CD14-positive monocyte (primary cell): ENCODE results near the gene TMTC2. TPM values are rescaled to one million over a fixed set of nuclear protein-coding genes. Genes with fewer than 3 reads are reported as not detected.
A peak's percentile ranks its signal among the peaks of the same experiment; 100 is the strongest.

ENCODE experiments used
- DNase-seq, 3 donors: peaks; one replicate each; pipeline ENCODE4 v3.0.0-alpha.2; 2011 to 2022
- H2AFZ ChIP-seq: 2 replicates; pipeline ENCODE4 v1.6.0; 2012; ENCODE audit warnings: mild to moderate bottlenecking, low read depth, low read length, inconsistent platforms; ENCODE audit not compliant: insufficient read depth, poor library complexity, severe bottlenecking
- H3K27ac ChIP-seq, 2 donors: 1 replicate in 1 of 2; 2 replicates in 1 of 2; pipeline ENCODE4 v1.5.1; 2012 to 2013; ENCODE audit warnings: low read length in 2 of 2, control low read depth in 1 of 2, inconsistent platforms in 1 of 2, low read depth in 1 of 2, mild to moderate bottlenecking in 1 of 2
- H3K27me3 ChIP-seq, 2 donors: one replicate each; pipeline versions ENCODE4 v1.6.0 to v1.6.1; 2011 to 2013; ENCODE audit warnings: low read length in 2 of 2; ENCODE audit not compliant: control insufficient read depth in 2 of 2, insufficient read depth in 2 of 2
- H3K36me3 ChIP-seq, 2 donors: replicated peaks in 1 of 2; 1 replicate in 1 of 2; 2 replicates in 1 of 2; pipeline versions ENCODE4 v1.5.1 to v1.6.1; 2012 to 2013; ENCODE audit warnings: low read length in 2 of 2, control low read depth in 1 of 2, inconsistent platforms in 1 of 2, mild to moderate bottlenecking in 1 of 2; ENCODE audit not compliant: insufficient read depth in 2 of 2, control insufficient read depth in 1 of 2
- H3K4me1 ChIP-seq, 2 donors: 1 replicate in 1 of 2; 2 replicates in 1 of 2; pipeline versions ENCODE4 v1.5.1 to v1.6.1; 2012 to 2013; ENCODE audit warnings: low read length in 2 of 2, control low read depth in 1 of 2, inconsistent platforms in 1 of 2, mild to moderate bottlenecking in 1 of 2, moderate library complexity in 1 of 2; ENCODE audit not compliant: insufficient read depth in 2 of 2, control insufficient read depth in 1 of 2
- H3K4me2 ChIP-seq: replicated peaks from 2 replicates; pipeline ENCODE3; 2012; ENCODE audit warnings: low read length, moderate library complexity, mild to moderate bottlenecking; ENCODE audit not compliant: poor library complexity, severe bottlenecking; ENCODE audit errors: extremely low read depth
- H3K4me3 ChIP-seq, 3 experiments: fragments of 200-600 bp in 1 of 3; sonication (generic) in 1 of 3; replicated peaks in 1 of 3; 1 replicate in 2 of 3; 2 replicates in 1 of 3; pipeline ENCODE4 v1.5.1; 2011 to 2013; ENCODE audit warnings: low read length in 3 of 3, mild to moderate bottlenecking in 3 of 3, control low read depth in 2 of 3, low read depth in 2 of 3, inconsistent platforms in 1 of 3, moderate library complexity in 1 of 3
- H3K79me2 ChIP-seq: 2 replicates; pipeline ENCODE4 v1.6.0; 2012; ENCODE audit warnings: mild to moderate bottlenecking, control low read depth, inconsistent platforms, low read length, moderate library complexity; ENCODE audit not compliant: insufficient read depth
- H3K9ac ChIP-seq: 2 replicates; pipeline ENCODE4 v1.6.0; 2017; ENCODE audit warnings: low read length, mild to moderate bottlenecking; ENCODE audit not compliant: insufficient read depth, poor library complexity, severe bottlenecking
- H3K9me3 ChIP-seq, 2 donors: replicated peaks in 1 of 2; 1 replicate in 1 of 2; 2 replicates in 1 of 2; pipeline versions ENCODE4 v1.5.1 to v1.6.1; 2012 to 2013; ENCODE audit warnings: low read length in 2 of 2, control low read depth in 1 of 2; ENCODE audit not compliant: control insufficient read depth in 1 of 2, insufficient read depth in 1 of 2
- H4K20me1 ChIP-seq: 2 replicates; pipeline ENCODE4 v1.6.0; 2012; ENCODE audit warnings: mild to moderate bottlenecking, low read length, control low read depth, moderate library complexity; ENCODE audit not compliant: insufficient read depth
- H3K27ac Mint-ChIP-seq, 7 donors: one replicate each; pipeline ENCODE4 v1.8.0; 2020; ENCODE audit warnings: mild to moderate bottlenecking in 7 of 7, mixed read lengths in 7 of 7, moderate library complexity in 6 of 7, inconsistent platforms in 2 of 7
- H3K27me3 Mint-ChIP-seq, 3 donors: one replicate each; pipeline ENCODE4 v1.8.0; 2021 to 2022; ENCODE audit warnings: low read depth in 3 of 3, mild to moderate bottlenecking in 3 of 3, mixed read lengths in 3 of 3, moderate library complexity in 3 of 3, inconsistent platforms in 1 of 3
- H3K36me3 Mint-ChIP-seq, 2 donors: one replicate each; pipeline ENCODE4 v1.8.0; 2020; ENCODE audit warnings: mixed read lengths in 2 of 2, inconsistent platforms in 1 of 2, mild to moderate bottlenecking in 1 of 2
- H3K4me1 Mint-ChIP-seq: one replicate; pipeline ENCODE4 v1.8.0; 2020; ENCODE audit warnings: mild to moderate bottlenecking, mixed read lengths
- H3K4me3 Mint-ChIP-seq, 2 donors: one replicate each; pipeline ENCODE4 v1.8.0; 2020; ENCODE audit warnings: mild to moderate bottlenecking in 2 of 2, mixed read lengths in 2 of 2, moderate library complexity in 1 of 2
- H3K9me3 Mint-ChIP-seq, 7 donors: one replicate each; pipeline ENCODE4 v1.8.0; 2020 to 2022; ENCODE audit warnings: mixed read lengths in 7 of 7, mild to moderate bottlenecking in 6 of 7, moderate library complexity in 6 of 7, inconsistent platforms in 2 of 7
- WGBS: methylation state at CpG from one replicate; pipeline ENCODE4 v1.1.5; 2013; ENCODE audit warnings: missing lambda C conversion rate; ENCODE audit not compliant: insufficient coverage; 5-methylcytosine and 5-hydroxymethylcytosine counted together
- intact Hi-C, 2 donors: fragments of 100-400 bp; cut with micrococcal nuclease; formaldehyde crosslinking; loops; one replicate each; pipeline versions ENCODE4 v1.15.0 to v1.15.1; 2023
- polyA plus RNA-seq, 3 donors: library from polyadenylated mRNA; depleted of rRNA in 1 of 3; unstranded in 2 of 3; stranded (reverse) in 1 of 3; fragments of 300-500 nt in 2 of 3; fragments of >200 nt in 1 of 3; fragmentation: Illumina TruSeq in 2 of 3; gene quantifications; 1 replicate in 2 of 3; 2 replicates in 1 of 3; pipeline ENCODE4 v1.2.3, GENCODE V29; 2012 to 2021
- TF ChIP-seq, protein P1 (sequence below): fragments of 200-600 bp; IDR thresholded peaks from one replicate; pipeline ENCODE4 v1.8.0; 2022; ENCODE audit warnings: antibody characterized with exemption, mild to moderate bottlenecking

Gene TMTC2
- polyA plus RNA-seq, 3 donors = 2.5 to 15.7 (median 3.3) TPM

DNA sequence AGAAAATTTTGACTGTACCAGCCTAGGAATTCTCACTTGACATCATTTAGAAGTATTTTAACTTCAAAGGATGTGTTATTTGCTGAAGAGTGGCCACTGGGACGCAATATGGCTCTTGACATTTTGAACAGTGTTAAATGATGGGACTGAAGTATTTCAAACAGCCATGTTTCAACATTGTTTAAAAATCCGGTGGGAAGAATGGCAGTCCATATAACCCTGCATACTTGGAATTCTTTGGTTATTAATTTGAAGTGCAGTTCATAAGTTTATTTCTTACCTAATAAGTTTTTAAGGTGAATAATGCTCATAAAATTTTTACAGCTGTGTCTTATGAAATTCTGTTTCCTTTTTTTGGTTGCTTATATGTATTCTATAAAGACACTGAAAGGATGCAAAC, 8.3 kb downstream of the TMTC2 start:
- peaks cover 6 to 8% of the 10 kb centered on the region in 2 donors for H3K4me1 ChIP-seq
- intact Hi-C loops = no loop called here
- no peak overlapping the region for H2AFZ ChIP-seq
- peaks cover 28 to 69% of the 10 kb centered on the region in 2 donors for H3K36me3 ChIP-seq
- no peak overlapping the region for H3K9ac ChIP-seq
- H3K27me3 ChIP-seq = no peaks in the 10 kb centered on the region
- H3K27ac ChIP-seq = no peak overlapping the region
- peaks cover 12% of the 10 kb centered on the region for H3K79me2 ChIP-seq
- WGBS = no CpG with 5 or more reads among the region's 2 CpGs
- H3K9me3 ChIP-seq = no peaks in the 10 kb centered on the region
- no peak overlapping the region for H3K27ac Mint-ChIP-seq
- H4K20me1 ChIP-seq = peaks cover 36% of the 10 kb centered on the region
- peaks cover 0 to 1% (median 0%) of the 10 kb centered on the region in 3 donors for H3K27me3 Mint-ChIP-seq
- H3K4me1 Mint-ChIP-seq = peaks cover 21% of the 10 kb centered on the region
- no peak overlapping the region for H3K4me3 Mint-ChIP-seq
- H3K36me3 Mint-ChIP-seq = peaks cover 48 to 66% of the 10 kb centered on the region in 2 donors
- no peak overlapping the region for H3K4me2 ChIP-seq
- DNase-seq = no peak
- no peak overlapping the region for H3K4me3 ChIP-seq
- peaks cover 0 to 3% (median 0%) of the 10 kb centered on the region in 7 donors for H3K9me3 Mint-ChIP-seq
- TF ChIP-seq, protein P1, sequence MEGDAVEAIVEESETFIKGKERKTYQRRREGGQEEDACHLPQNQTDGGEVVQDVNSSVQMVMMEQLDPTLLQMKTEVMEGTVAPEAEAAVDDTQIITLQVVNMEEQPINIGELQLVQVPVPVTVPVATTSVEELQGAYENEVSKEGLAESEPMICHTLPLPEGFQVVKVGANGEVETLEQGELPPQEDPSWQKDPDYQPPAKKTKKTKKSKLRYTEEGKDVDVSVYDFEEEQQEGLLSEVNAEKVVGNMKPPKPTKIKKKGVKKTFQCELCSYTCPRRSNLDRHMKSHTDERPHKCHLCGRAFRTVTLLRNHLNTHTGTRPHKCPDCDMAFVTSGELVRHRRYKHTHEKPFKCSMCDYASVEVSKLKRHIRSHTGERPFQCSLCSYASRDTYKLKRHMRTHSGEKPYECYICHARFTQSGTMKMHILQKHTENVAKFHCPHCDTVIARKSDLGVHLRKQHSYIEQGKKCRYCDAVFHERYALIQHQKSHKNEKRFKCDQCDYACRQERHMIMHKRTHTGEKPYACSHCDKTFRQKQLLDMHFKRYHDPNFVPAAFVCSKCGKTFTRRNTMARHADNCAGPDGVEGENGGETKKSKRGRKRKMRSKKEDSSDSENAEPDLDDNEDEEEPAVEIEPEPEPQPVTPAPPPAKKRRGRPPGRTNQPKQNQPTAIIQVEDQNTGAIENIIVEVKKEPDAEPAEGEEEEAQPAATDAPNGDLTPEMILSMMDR = no peak

DNA sequence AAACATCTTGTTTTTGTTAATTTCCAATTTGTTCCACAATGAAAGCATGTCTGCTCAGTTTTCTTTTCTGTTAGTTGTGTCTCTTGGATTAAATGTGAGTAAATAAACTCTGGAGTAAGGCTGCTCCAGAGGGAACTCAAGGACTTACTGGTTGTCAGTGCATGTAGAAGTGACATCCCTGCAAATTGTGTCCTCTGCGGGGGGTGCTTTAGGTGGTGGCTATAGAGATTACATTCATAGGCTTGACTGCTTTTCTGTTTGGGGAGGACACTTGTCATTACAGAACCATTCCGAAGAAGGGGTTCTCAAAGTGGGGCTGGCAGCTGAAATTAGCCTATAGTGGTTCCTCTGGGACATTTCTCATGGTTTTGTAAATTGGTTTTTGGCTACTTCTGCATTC, 8.8 kb downstream of the TMTC2 start:
- WGBS = 100% methylated on average over 2 of the region's 2 CpGs
- H3K27ac Mint-ChIP-seq = peak overlapping the region in 1 of 7 donors; percentile 42

More for the DNA sequence above, 8.8 kb downstream of the TMTC2 start:
- no peak overlapping the region for H3K9ac ChIP-seq
- H2AFZ ChIP-seq = no peak overlapping the region
- DNase-seq = no peak
- H3K4me2 ChIP-seq = no peak overlapping the region
- H3K4me3 ChIP-seq = no peak overlapping the region
- H3K79me2 ChIP-seq = peaks cover 7% of the 10 kb centered on the region
- no peaks in the 10 kb centered on the region for H3K9me3 ChIP-seq
- H3K27me3 Mint-ChIP-seq = no peaks in the 10 kb centered on the region
- H3K4me3 Mint-ChIP-seq = no peak overlapping the region
- peaks cover 17% of the 10 kb centered on the region for H3K4me1 Mint-ChIP-seq
- intact Hi-C loops = no loop called here
- peaks cover 47 to 66% of the 10 kb centered on the region in 2 donors for H3K36me3 Mint-ChIP-seq
- peaks cover 30 to 69% of the 10 kb centered on the region in 2 donors for H3K36me3 ChIP-seq
- peaks cover 0 to 3% (median under 1%) of the 10 kb centered on the region in 7 donors for H3K9me3 Mint-ChIP-seq
- no peak overlapping the region for H3K27ac ChIP-seq
- TF ChIP-seq, protein P1 = no peak
- H3K27me3 ChIP-seq = no peaks in the 10 kb centered on the region
- H3K4me1 ChIP-seq = peaks cover 2 to 4% of the 10 kb centered on the region in 2 donors
- peaks cover 33% of the 10 kb centered on the region for H4K20me1 ChIP-seq
